HFFc6 (cell line): ENCODE data around the gene MAPRE2. TPM values are rescaled to one million over a fixed set of nuclear protein-coding genes. Genes with fewer than 3 reads are reported as not detected.

Experiments
- DNase-seq: peaks from one replicate; pipeline ENCODE4 v3.0.0-alpha.2; 2018
- H3K27ac Mint-ChIP-seq: 2 replicates; pipeline ENCODE4 v1.8.0; 2020; ENCODE audit warnings: mild to moderate bottlenecking, mixed read lengths
- H3K27me3 Mint-ChIP-seq: 2 replicates; pipeline ENCODE4 v1.8.0; 2021; ENCODE audit warnings: mild to moderate bottlenecking, moderate library complexity, mixed read lengths; ENCODE audit not compliant: insufficient read depth
- H3K36me3 Mint-ChIP-seq: 2 replicates; pipeline ENCODE4 v1.8.0; 2021; ENCODE audit warnings: low read depth, mixed read lengths
- H3K4me1 Mint-ChIP-seq: 2 replicates; pipeline ENCODE4 v1.8.0; 2020; ENCODE audit warnings: low read depth, mixed read lengths
- H3K4me3 Mint-ChIP-seq: 2 replicates; pipeline ENCODE4 v1.8.0; 2020; ENCODE audit warnings: mild to moderate bottlenecking, moderate library complexity, mixed read lengths
- H3K9me3 Mint-ChIP-seq: 2 replicates; pipeline ENCODE4 v1.8.0; 2020; ENCODE audit warnings: mild to moderate bottlenecking, mixed read lengths
- CTCF ChIP-seq: fragments of 200-600 bp; sonication (generic); IDR thresholded peaks from 2 replicates; pipeline ENCODE4 v1.5.0; 2021; ENCODE audit warnings: antibody characterized with exemption, mild to moderate bottlenecking
- total RNA-seq, 6 experiments: library from RNA; stranded (reverse); fragmentation: NEBNext Ultra II Directional; extraction: Animal tissue kit (Norgen Biotek cat#: 25700); gene quantifications; 2 replicates in 1 of 6; 3 replicates in 5 of 6; pipeline ENCODE4 v1.2.3, GENCODE V29; 2021

Gene MAPRE2
- total RNA-seq, 6 experiments from 2014 or later, result 22.4 to 39.1 (median 24.4) TPM

- DNase-seq, result no peak
- no peak for TF ChIP-seq CTCF
- H3K27me3 Mint-ChIP-seq, result no peaks in the 10 kb centered on the region
- no peak overlapping the region for H3K27ac Mint-ChIP-seq
- H3K4me1 Mint-ChIP-seq, result peaks cover 36% of the 10 kb centered on the region
- H3K36me3 Mint-ChIP-seq, result peaks cover 9% of the 10 kb centered on the region
- no peaks in the 10 kb centered on the region for H3K9me3 Mint-ChIP-seq
- no peak overlapping the region for H3K4me3 Mint-ChIP-seq
These were observed 56.5 kb downstream of the MAPRE2 start for GRCh38 chr18:35097763-35098162.

- Mint-ChIP-seq H3K36me3 (peaks cover 9% of the 10 kb centered on the region), H3K4me1 (peaks cover 30% of the 10 kb centered on the region), H3K27me3 (no peaks in the 10 kb centered on the region), H3K9me3 (no peaks in the 10 kb centered on the region), H3K4me3 (no peak overlapping the region), H3K27ac (no peak overlapping the region; the same call in 1 of the 2 replicates)
- no peak for TF ChIP-seq CTCF
- peak; percentile 39 for DNase-seq
These were observed 58.7 kb downstream of the MAPRE2 start for GRCh38 chr18:35099911-35100310.

GRCh38 chr18:35104391-35105051, 63.3 kb downstream of the MAPRE2 start:
- Mint-ChIP-seq H3K4me3 (no peak overlapping the region), H3K27ac (no peak overlapping the region), H3K4me1 (peaks cover 7% of the 10 kb centered on the region), H3K9me3 (no peaks in the 10 kb centered on the region), H3K36me3 (peaks cover 17% of the 10 kb centered on the region), H3K27me3 (no peaks in the 10 kb centered on the region)
- no peak for DNase-seq
- no peak for TF ChIP-seq CTCF

GRCh38 chr18:35106013-35106844, 65.0 kb downstream of the MAPRE2 start:
- DNase-seq, result no peak
- H3K4me1 Mint-ChIP-seq, result peaks cover 9% of the 10 kb centered on the region; the same call in 1 of the 2 replicates
- no peak overlapping the region for H3K4me3 Mint-ChIP-seq
- peaks cover 17% of the 10 kb centered on the region for H3K36me3 Mint-ChIP-seq
- no peaks in the 10 kb centered on the region for H3K27me3 Mint-ChIP-seq
- no peak for TF ChIP-seq CTCF
- H3K27ac Mint-ChIP-seq, result no peak overlapping the region
- no peaks in the 10 kb centered on the region; the same call in 1 of the 2 replicates for H3K9me3 Mint-ChIP-seq

GRCh38 chr18:35106845-35107148, 65.6 kb downstream of the MAPRE2 start:
- Mint-ChIP-seq H3K9me3 (no peaks in the 10 kb centered on the region; the same call in 1 of the 2 replicates), H3K4me1 (peaks cover 9% of the 10 kb centered on the region; the same call in 1 of the 2 replicates), H3K27me3 (no peaks in the 10 kb centered on the region), H3K36me3 (peaks cover 11% of the 10 kb centered on the region), H3K27ac (no peak overlapping the region), H3K4me3 (no peak overlapping the region)
- no peak for TF ChIP-seq CTCF
- no peak for DNase-seq
